GM21528 (cell line): ENCODE measurements around the gene EPS8.

Experiments used
- ATAC-seq: cut with Tn5 transposase; IDR thresholded peaks from one replicate; pipeline ENCODE4 v1.9.1; 2021; ENCODE audit warnings: mild to moderate bottlenecking, moderate library complexity; ENCODE audit not compliant: unreplicated experiment, low FRiP score

The EPS8 gene

DNA sequence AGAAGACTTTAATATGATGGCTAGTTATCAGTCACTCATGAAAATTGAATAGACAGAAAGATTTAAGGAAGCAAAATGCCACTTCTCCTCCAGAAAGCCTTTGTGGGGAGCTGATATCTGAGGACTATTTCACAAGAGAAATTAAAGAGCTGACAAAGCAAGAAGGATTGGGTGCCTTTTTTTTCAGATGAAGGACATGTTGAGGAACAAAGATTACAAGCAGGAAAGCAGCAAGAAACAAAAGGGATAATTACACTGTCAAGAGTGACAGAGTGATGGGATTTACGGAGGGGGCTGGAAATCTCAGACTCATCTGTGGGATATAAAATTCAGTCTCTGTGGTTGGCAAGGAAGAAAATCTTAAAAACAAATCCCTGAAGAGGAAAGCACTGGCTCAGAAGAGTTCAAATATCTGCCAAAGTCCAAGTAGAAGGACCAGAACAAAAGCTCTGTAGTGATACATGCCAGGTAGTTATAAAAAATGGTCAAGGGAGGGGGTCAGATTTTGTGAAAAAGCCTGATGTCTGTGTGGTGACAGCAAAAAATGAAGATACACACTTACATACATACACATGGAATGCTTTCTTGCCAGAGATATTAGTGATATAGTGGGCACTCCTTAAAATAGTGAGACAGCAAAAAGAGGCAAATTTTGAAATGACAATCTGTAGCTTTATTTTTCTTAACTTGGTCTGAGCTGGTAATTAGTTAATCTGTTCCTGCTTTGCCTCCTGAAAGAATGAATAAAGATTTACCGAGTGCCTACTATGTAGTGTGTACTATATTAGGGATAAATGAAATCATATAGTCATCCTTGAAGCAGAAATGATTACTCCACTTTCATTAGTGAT is 62.9 kb downstream of the EPS8 start:
- ATAC-seq = no peak

DNA sequence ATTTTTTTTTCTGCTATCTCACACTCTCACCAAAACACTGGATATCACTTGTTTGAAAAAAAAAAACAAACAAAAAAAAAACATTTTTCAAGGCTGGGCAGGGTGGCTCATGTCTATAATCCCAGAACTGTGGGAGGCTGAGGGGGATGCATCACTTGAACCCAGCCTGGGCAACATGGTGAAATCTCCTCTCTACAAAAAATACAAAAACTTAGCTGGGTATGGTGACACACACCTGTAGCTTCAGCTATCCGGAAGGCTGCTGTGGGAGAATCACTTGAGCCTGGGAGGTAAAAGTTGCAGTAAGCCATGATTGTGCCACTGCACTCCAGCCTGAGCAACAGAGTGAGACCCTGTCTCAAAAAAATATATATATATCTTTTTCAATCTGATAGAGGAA is 66.2 kb downstream of the EPS8 start:
- no peak for ATAC-seq

DNA sequence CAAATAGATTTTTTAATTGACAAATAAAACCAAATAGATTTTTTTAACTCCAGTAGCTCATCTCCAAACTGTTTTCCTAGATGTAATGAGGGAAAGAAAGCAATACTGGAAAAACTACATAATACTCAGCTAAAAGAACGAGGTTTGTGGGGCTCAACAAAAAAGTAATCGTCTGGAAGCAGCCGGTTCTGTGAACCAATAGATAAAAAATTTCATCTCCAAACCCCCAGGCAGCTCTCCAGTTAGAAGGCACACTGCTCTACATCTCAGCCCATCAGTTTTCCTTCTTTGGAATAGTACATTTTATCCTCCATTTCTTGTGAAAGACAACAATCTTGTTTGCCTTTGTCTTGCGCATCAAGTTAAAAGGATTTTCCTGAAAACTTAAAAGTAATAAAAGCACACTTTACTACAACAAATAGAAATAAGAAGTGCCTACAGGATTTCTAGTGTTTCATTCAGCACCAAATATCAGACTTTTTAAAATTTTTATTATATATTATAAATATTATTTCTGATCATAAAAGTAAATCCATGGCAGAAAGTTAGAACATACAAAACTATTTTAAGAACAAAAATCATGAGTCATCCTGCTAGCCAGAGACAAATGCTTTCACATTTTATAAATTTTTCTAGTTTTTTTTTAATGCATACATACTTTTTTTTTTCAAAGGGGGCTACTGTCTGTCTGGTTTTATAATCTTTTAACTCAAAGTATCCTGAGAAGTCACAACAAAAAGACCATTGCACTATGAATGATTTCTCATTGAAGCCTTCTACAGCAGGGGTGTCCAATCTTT is 67.7 kb downstream of the EPS8 start:
- ATAC-seq = no peak

DNA sequence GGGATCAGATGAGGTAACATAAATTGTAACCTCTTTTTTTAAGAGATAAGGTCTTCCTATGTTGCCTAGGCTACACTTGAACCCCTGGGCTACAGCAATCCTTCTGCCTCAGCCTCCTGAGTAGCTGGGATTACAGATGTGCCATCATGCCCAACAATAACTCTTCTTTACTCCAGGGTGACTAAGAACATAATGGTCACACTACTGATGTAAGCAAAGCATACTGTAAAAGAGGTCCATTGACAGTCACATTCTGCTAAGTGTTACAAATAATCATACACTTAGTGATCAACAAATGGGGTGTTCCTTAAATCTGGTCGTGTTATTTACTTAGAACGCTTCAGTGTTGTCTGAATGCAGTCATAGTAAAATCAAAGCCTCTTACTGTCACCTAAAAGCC is 68.9 kb downstream of the EPS8 start:
- no peak for ATAC-seq

DNA sequence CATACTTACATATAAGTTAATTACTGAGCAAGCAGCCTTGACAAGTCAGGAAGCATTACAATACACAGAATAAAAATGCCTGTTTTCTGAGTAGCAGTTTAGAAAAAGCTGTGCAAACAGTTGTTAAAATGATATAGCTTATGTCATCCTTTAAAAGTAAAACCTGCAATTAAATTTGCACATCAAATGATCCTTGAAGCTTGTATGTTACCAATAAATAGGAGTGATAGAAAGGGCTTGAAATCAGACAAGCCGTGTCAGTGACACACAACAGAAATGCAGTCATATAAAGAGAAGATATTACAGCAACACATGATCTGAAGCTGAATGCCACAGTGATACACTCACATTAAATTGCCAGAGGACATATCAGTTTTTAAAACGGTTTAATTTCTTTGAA is 70.0 kb downstream of the EPS8 start:
- no peak for ATAC-seq

DNA sequence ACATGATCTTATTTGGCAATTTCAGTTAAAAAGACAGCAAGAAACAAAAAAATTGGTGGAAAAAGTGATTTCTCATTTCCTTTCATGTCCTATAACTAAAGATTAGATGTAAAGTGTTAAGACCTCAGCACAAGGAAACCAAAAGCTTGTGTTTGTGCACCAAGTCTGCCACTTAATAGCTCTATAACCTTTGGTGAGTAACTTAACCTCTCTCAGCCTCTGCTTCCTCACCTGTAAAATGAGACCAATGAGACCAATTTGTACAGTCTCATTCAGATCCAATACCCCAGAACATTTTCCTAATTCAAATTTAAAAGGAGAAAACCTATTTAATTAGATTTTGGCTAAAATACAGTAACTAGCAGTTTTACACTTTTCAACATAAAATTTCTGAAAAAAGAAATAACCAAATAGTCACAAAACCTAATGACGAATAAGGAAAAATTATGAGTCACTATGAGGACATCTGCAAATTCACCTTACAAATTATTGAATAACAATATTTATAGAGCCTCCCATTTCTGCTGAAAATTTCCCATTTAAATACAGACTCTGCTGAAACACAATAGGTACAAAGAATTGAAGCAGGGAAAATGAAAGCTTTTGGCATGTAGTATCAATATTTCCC is 71.1 kb downstream of the EPS8 start:
- ATAC-seq = no peak

DNA sequence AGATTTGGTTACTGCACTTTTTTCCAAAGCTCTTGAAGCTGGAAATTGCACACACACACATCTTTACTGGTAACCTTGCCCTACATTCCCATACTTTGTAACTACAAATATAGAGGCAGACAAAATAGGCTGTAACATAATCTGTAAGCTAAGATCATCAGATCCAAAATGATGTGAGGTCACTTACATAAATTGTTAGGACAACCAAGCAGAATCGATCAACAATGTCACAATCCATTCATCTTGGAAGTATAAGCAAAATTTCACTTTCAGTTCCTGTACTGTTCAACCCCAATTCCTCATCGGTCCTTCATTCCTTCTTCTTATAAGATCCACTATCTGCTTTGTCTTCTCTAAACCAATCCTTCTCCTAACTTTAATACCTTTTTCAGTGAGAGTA is 72.6 kb downstream of the EPS8 start:
- no peak for ATAC-seq

DNA sequence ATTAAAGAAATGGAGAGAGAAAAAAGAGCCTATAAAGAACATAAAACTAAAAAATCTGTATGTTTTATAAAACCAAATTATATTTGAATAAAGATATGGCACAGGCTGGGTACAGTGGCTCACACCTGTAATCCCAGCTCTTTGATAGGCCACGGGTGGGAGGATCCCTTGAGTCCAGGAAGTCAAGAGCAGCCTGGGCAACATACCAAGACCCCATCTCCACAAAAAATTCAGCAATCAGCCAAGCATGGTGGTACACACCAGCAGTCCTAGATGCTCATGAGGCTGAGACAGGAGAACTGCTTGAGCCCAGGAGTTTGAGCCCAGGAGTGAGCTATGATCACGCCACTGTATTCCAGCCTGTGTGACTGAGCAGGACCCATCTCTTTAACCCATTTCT is 74.9 kb downstream of the EPS8 start:
- ATAC-seq = no peak

DNA sequence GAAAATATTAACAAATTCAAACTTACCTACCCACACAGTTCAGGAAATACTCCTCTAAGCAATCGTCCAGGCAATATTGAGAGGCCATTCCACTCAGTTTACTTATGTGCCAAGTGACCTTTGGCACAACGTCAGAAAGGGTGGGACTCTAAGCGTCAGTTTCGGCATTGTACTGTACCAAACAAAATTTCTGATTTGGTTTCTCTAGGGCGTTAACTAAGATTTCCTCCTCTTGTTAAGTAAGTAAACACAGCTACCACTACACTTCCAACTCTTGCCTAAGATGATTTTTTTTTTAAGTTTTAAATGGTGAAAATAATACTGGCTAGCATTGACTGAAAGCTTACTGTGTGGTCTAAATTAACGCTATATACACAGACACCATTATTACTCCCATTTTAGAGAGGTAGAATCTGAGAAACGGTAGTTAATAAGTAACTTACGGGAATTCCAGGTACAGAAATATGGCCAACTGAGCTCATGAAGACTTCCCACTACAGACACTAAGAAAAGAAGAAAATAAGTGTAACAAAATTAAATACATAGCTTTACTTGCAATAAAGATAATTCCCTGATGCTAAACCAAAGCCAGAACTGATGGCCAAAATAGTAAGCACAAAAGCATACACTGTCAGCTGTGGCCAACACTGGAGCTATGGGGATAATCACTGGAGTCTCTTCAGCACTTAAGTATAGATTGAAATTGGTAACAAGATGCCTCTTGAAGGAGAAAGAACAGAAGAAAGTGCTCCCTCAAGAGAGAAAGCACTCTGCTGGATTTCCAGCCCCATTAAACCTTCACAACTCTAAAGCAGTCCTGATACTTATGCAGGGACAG is 76.1 kb downstream of the EPS8 start:
- no peak for ATAC-seq

DNA sequence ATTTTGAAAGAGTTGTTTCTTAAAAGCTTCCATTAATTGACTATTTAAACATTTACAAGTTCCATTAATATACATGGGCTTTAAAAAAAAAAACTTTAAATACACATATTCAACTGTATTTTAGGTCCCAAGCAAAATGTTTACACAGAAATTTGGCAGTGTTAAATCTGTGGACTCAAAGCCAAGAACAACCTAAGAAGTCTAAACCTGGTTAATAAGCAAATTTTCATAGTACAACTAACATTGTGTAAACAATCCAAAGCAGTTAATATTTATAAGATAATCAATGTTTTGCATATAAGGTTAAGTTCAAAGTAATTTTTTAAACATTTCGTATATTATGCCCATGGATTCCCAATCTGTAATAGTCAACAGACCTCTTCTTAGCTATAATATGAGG is 77.0 kb downstream of the EPS8 start:
- ATAC-seq = no peak

DNA sequence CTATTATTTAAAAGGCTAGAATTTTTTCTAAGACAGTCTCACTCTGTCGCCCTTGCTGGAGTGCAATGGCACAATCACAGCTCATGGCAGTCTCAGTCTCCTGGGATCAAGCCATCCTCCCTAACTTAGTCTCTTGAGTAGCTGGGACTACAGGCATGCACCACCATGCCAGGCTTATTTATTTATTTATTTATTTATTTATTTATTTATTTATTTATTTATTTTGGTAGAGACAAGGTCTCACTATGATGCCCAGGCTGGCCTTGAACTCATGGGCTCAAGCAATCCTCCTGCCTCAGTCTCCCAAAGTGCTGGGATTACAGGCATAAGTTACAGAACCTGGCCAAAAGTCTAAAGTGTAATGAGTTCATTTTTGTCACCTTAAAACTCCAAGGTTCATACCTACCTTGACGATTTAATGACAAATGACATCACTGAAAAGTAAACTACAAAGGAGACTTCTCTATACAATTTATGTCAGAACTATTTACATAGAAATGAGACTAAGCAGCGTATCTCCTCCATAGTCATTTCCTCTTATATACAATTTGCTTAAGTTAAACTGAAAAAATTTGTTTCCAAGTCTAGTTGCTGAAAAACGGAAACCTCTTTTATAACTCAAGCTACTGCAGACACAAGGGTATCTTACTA is 78.2 kb downstream of the EPS8 start:
- no peak for ATAC-seq

DNA sequence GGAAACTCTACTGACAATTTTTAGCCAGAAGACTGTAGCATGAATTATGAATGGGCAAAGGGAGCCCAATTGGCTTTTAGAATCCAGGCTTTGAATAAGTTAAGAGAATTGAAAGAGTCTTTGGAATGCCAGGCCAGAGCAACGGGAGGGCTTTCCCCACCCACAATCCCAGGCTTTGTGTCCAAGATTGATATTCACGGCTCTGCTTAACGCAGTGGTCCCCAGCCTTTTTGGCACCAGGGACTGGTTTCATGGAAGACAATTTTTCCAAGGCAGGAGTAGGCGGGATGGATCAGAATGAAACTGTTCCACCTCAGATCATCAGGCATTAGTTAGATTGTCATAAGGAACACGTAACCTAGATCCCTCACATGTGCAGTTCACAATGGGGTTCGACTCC is 79.6 kb downstream of the EPS8 start:
- no peak for ATAC-seq

DNA sequence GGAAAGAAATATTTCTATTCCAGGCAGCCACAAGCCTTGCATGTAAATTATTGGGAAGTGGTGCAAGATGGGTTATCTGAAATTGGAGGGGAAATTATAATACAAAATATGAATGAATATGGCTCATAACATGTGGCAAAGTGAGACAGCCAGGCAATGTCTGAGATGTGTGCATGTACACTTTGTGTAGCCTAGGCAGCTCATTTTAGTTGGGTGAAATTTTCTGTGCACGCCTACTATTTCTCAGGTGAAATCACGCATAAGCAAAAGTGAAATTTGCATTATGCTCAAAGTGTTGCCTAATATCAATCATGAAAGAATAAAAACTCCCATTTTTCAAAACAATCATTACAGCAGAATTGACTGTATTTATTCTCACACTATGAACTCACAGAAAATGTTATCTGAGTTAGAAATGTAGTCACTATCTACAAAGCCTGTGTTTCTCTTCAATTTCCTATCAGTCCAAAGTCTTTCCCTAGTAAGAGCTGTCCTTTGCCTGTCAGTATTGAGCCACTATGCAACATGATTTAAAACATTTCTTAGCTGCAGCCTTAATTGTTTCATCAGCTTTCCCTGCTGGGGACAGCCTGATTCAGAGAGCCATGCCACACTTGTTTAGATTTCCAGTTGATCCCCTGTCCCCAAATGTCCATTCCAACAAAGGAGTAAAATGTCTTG is 80.7 kb downstream of the EPS8 start:
- no peak for ATAC-seq

DNA sequence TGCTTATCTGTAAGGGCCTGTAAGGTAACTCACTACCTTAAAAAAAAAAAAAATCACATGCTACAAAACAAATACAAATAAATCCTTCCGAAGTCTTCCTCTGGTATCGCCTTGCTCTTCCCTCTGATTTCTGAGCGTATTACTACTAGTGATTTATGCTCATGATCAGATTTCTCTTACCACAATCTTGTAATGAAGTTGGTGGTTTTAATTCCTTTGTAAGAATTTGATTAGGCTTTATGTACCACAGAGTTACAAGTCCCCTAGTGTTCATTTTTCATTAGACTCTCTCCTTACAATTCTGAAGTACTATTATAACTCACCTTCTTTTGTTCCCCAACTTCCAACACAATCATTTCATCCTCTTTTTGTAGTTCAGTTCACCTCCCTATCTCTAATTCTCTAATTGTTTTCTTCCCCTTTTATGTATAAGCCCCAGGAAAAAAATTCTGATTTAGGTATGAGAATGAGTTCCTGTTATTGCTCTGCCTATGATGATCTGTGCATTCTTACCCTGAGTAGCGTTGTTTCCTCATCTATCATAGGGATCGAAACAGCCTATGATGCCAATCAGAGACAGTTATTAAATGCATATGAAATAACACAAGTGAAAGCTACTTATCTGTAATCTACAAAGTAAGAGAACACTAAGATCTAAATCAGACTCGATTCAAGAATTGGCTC is 81.5 kb downstream of the EPS8 start:
- ATAC-seq = no peak

DNA sequence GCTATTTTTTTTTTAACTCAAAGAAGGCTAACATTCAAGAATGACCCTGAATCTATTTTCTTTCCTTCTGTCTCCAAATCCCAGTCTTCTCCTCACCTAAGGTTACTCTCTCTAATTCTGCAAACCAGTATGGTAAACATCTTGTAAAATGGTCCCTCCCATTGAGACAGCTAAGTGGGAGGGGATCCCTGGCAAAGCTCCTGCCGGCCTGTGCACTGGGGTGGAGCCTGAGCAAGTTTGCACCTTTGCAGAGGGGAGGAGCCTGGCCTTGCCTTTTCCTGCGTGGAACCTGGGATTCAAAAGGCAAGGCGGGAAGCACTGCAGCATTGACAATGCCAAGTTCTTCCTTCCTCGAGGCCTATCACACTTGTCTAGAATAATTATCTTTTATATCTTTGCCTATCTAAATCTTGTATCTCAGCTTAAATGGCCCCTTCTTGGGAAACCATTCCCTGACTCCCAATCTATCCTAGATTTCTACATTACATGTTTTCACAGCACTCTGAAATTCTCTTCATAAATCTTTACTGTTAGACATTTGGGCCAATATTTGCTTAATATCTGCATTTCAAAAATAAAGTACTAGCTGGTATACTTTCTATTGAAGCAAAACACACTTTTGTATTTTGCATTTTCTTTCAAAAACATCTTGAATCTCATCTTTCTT is 83.0 kb downstream of the EPS8 start:
- ATAC-seq = no peak

DNA sequence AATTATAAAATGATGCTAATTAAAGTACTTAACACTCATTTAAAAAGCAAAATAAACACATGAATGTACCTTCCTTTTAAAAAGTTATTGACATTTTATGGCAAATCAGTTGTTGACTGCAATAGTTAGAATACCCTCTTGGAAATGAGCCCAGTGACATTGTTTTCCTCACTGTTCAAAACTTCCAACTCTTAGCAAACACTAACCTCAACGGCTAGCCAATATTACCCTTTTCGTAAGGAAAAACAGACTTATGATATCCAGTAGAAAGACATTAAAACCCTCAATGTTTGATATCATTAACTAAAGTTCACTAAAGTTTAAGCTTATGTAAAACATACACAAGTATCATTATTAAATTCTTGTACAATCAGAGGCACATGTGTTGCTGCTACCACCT is 83.6 kb downstream of the EPS8 start:
- ATAC-seq = no peak

DNA sequence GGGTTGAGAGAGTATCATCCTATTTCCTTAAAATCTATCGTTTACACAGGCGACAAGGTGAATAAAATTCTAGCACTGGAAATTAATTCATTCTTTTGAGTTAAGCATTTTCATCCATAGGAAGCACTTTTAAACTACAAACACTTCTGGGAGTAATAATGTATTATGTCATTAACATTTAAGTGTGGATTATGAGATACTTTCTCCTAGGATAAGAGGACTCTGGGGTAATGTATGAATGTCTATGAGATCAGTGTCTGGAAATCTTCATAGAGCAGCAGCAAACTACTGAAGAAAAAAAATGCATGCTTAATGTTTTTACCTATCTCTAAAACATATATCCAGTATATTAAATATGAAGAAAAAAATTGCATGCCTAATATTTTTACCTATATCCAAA is 86.9 kb downstream of the EPS8 start:
- no peak for ATAC-seq

DNA sequence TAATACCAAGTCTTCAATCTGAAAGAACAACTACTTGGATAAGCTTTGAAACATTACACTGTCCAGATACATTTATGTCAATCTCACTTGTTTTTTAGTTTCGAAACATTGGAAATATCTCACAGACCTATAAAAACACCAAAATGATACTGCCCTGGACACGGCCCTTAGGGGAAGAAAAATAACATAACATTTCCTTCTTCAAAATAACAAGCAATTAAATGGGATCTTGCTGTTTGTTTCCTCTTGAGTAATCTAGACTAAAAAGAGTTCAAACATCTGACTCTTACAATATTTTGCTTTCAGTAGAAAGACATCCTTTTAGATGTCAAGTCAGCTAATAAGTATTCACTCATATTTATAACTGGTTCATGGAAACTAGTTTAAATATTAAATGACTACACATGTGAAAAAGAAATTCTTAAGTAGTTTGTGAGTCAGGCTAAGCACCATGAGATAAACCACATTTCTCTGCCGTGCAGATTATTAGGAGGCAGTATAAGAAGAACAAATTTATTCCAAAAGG is 87.5 kb downstream of the EPS8 start:
- no peak for ATAC-seq
